OCI-LY7 (cell line): ENCODE measurements around the gene INTS3. TPM values are rescaled to one million over a fixed set of nuclear protein-coding genes. Genes with fewer than 3 reads are reported as not detected.

ENCODE experiments used
- BruUV-seq: library from RNA; stranded (reverse); fragments of 400-500 nt; replicated peaks from 2 replicates; lab custom pipeline; 2021; lab: Mats Ljungman, UMichigan
- CTCF ChIA-PET: fragments of 300-600 bp; sonication (Branson Sonifier 250); formaldehyde crosslinking; loops from one replicate; lab custom pipeline; 2022; ENCODE audit warnings: antibody characterized with exemption; ENCODE audit not compliant: unreplicated experiment; lab: Charles Lee
- POLR2A ChIA-PET: fragments of 300-600 bp; sonication (Branson Sonifier 250); formaldehyde crosslinking; loops from one replicate; lab custom pipeline; 2022; ENCODE audit warnings: antibody characterized with exemption; lab: Charles Lee
- DNase-seq: peaks from one replicate; pipeline ENCODE4 v3.0.0-alpha.2; 2015; ENCODE audit warnings: low spot score
- H2AFZ ChIP-seq: fragments of 200-600 bp; sonication (generic), shearing (Covaris generic); 2 replicates; pipeline ENCODE4 v1.6.1; 2014; ENCODE audit warnings: mild to moderate bottlenecking, antibody characterized with exemption, low read length, moderate library complexity
- H3K27ac ChIP-seq: fragments of 200-600 bp; sonication (generic); 2 replicates; pipeline ENCODE4 v1.5.1; 2014; ENCODE audit warnings: mixed run types, low read depth, mild to moderate bottlenecking, moderate library complexity, low read length, inconsistent platforms; ENCODE audit not compliant: poor library complexity, severe bottlenecking
- H3K36me3 ChIP-seq: fragments of 200-600 bp; sonication (generic); 2 replicates; pipeline ENCODE4 v1.6.1; 2014; ENCODE audit warnings: mild to moderate bottlenecking, antibody characterized with exemption, low read length, moderate library complexity, mixed read lengths; ENCODE audit not compliant: insufficient read depth
- H3K4me1 ChIP-seq: fragments of 200-600 bp; sonication (generic); 2 replicates; pipeline ENCODE4 v1.5.1; 2014; ENCODE audit warnings: mild to moderate bottlenecking, low read length; ENCODE audit not compliant: insufficient read depth, poor library complexity, severe bottlenecking
- H3K4me2 ChIP-seq: fragments of 200-600 bp; sonication (generic); 2 replicates; pipeline ENCODE4 v1.6.1; 2014; ENCODE audit warnings: mild to moderate bottlenecking, low read length
- H3K4me3 ChIP-seq: fragments of 200-600 bp; sonication (generic); 2 replicates; pipeline ENCODE4 v1.5.1; 2014; ENCODE audit warnings: mild to moderate bottlenecking, low read depth, low read length; ENCODE audit not compliant: poor library complexity, severe bottlenecking
- H3K79me2 ChIP-seq: fragments of 200-600 bp; sonication (generic); 2 replicates; pipeline ENCODE4 v1.6.1; 2016; ENCODE audit warnings: low read depth, mild to moderate bottlenecking, low read length, moderate library complexity, mixed read lengths; ENCODE audit not compliant: insufficient read depth
- H3K9me2 ChIP-seq: fragments of 200-600 bp; sonication (generic); 2 replicates; pipeline ENCODE4 v1.6.1; 2016; ENCODE audit warnings: mild to moderate bottlenecking, low read length, mixed read lengths; ENCODE audit not compliant: insufficient read depth
- H3K9me3 ChIP-seq: fragments of 200-600 bp; sonication (generic); 2 replicates; pipeline ENCODE4 v1.6.1; 2014; ENCODE audit warnings: mild to moderate bottlenecking, mixed run types, low read length, mixed read lengths
- H4K20me1 ChIP-seq: fragments of 200-600 bp; sonication (generic); 2 replicates; pipeline ENCODE4 v1.6.1; 2014; ENCODE audit warnings: mild to moderate bottlenecking, antibody characterized with exemption, low read length, moderate library complexity, mixed read lengths; ENCODE audit not compliant: insufficient read depth
- EZH2phosphoT487 ChIP-seq: fragments of 200-600 bp; sonication (generic); IDR thresholded peaks from 2 replicates; pipeline ENCODE4 v1.6.1; 2018; ENCODE audit warnings: low read depth, borderline replicate concordance, mild to moderate bottlenecking, mixed run types, antibody characterized with exemption, low read length, moderate library complexity, mixed read lengths
- intact Hi-C: fragments of 100-400 bp; cut with micrococcal nuclease; formaldehyde crosslinking; loops from one replicate; pipeline ENCODE4 v1.10.0; 2022; ENCODE audit not compliant: unreplicated experiment
- total RNA-seq, 2 experiments: library from RNA; depleted of rRNA in 1 of 2; stranded (reverse); fragments of >200 nt in 1 of 2; shearing (Covaris generic) in 1 of 2; gene quantifications; 2 replicates each; pipeline ENCODE4 v1.2.3, GENCODE V29; 2014 to 2022
- TF ChIP-seq, protein P1 (sequence below): fragments of 200-600 bp; sonication (generic); conservative IDR thresholded peaks from 2 replicates; pipeline ENCODE4 v1.5.1; 2014; ENCODE audit warnings: mild to moderate bottlenecking, antibody characterized with exemption, low read length, moderate library complexity, mixed read lengths

INTS3 gene
- total RNA-seq, 2 experiments from 2014 or later, result 33.5 to 67.3 TPM

DNA sequence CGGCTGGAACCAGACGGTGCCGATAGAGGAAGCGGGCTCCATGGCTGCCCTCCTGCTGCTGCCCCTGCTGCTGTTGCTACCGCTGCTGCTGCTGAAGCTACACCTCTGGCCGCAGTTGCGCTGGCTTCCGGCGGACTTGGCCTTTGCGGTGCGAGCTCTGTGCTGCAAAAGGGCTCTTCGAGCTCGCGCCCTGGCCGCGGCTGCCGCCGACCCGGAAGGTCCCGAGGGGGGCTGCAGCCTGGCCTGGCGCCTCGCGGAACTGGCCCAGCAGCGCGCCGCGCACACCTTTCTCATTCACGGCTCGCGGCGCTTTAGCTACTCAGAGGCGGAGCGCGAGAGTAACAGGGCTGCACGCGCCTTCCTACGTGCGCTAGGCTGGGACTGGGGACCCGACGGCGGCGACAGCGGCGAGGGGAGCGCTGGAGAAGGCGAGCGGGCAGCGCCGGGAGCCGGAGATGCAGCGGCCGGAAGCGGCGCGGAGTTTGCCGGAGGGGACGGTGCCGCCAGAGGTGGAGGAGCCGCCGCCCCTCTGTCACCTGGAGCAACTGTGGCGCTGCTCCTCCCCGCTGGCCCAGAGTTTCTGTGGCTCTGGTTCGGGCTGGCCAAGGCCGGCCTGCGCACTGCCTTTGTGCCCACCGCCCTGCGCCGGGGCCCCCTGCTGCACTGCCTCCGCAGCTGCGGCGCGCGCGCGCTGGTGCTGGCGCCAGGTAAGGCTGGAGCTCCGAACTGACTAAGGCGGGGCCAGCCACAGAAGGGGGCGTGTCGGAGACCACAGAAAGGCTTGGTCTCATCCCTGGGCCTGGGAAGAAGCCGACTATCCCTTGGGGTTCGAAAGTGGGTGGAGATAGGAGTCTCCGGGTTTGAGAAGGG lies 47.8 kb downstream of the INTS3 start:
- intact Hi-C loops, result no loop called here
- ChIA-PET POLR2A (interaction anchor here (0.6 kb wide), 1 partner anchor 103 kb away, joined by 3 read pairs; no protein-coding TSS in a partner anchor), CTCF (interaction anchor here (0.6 kb wide), 1 partner anchor 24 kb away, joined by 3 read pairs; no protein-coding TSS in a partner anchor)
- H3K4me1 ChIP-seq, result peaks cover 23% of the 10 kb centered on the region
- H3K9me3 ChIP-seq, result no peaks in the 10 kb centered on the region
- H3K9me2 ChIP-seq, result no peaks in the 10 kb centered on the region
- peak overlapping the region; percentile 84 for H3K4me2 ChIP-seq
- no peaks in the 10 kb centered on the region for H3K79me2 ChIP-seq
- H2AFZ ChIP-seq, result peak overlapping the region; percentile 37; the same call in 1 of the 2 replicates
- DNase-seq, result peak; percentile 58
- no peak for TF ChIP-seq EZH2phosphoT487
- TF ChIP-seq, protein P1, sequence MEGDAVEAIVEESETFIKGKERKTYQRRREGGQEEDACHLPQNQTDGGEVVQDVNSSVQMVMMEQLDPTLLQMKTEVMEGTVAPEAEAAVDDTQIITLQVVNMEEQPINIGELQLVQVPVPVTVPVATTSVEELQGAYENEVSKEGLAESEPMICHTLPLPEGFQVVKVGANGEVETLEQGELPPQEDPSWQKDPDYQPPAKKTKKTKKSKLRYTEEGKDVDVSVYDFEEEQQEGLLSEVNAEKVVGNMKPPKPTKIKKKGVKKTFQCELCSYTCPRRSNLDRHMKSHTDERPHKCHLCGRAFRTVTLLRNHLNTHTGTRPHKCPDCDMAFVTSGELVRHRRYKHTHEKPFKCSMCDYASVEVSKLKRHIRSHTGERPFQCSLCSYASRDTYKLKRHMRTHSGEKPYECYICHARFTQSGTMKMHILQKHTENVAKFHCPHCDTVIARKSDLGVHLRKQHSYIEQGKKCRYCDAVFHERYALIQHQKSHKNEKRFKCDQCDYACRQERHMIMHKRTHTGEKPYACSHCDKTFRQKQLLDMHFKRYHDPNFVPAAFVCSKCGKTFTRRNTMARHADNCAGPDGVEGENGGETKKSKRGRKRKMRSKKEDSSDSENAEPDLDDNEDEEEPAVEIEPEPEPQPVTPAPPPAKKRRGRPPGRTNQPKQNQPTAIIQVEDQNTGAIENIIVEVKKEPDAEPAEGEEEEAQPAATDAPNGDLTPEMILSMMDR, result 0 out of 2 replicates have a peak, but pooled peaks have one; percentile 26
- peak overlapping the region; percentile 63 for H3K4me3 ChIP-seq
- no peaks in the 10 kb centered on the region for H4K20me1 ChIP-seq
- H3K36me3 ChIP-seq, result peaks cover 31% of the 10 kb centered on the region
- no TSS peak for BruUV-seq
- no peak overlapping the region for H3K27ac ChIP-seq

- Histone ChIP-seq H3K9me2 (no peaks in the 10 kb centered on the region), H3K4me2 (peak overlapping the region; percentile 84), H3K4me1 (peaks cover 18% of the 10 kb centered on the region), H3K9me3 (no peaks in the 10 kb centered on the region), H3K4me3 (peak overlapping the region; percentile 63), H2AFZ (no peak overlapping the region), H3K27ac (no peak overlapping the region), H3K79me2 (no peaks in the 10 kb centered on the region), H3K36me3 (peaks cover 25% of the 10 kb centered on the region), H4K20me1 (no peaks in the 10 kb centered on the region)
- BruUV-seq, result no TSS peak
- DNase-seq, result no peak
- no peak for TF ChIP-seq EZH2phosphoT487
- TF ChIP-seq, protein P1, result no peak
- POLR2A ChIA-PET, result no interaction called here
- CTCF ChIA-PET, result interaction anchor here (0.6 kb wide), 1 partner anchor 25 kb away, joined by 3 read pairs; no protein-coding TSS in a partner anchor
- intact Hi-C loops, result no loop called here
Observed at GRCh38 chr1:153776352-153776751, 48.5 kb downstream of the INTS3 start.
